Stimulated activated naive CD8-positive, alpha-beta T cell treated with anti-CD3 and anti-CD28 coated beads, Interleukin-15, Interleukin-2, amounts not matched to agents 100 ng/mL and 50 ng/mL, for 24 hours (primary cell): ENCODE measurements around the gene CDHR4.
A peak's percentile ranks its signal among the peaks of the same experiment; 100 is the strongest.
"Not testable (repeated sequence)": the region's sequence is repeated elsewhere in the genome, so short reads cannot be mapped to it uniquely, and the experiment has no call there.

Experiments used
- H3K27ac Mint-ChIP-seq: one replicate; pipeline ENCODE4 v1.8.0; 2021; ENCODE audit warnings: mild to moderate bottlenecking, mixed read lengths
- H3K27me3 Mint-ChIP-seq: one replicate; pipeline ENCODE4 v1.8.0; 2021; ENCODE audit warnings: mixed read lengths
- H3K36me3 Mint-ChIP-seq: one replicate; pipeline ENCODE4 v1.8.0; 2021; ENCODE audit warnings: low read depth, mixed read lengths
- H3K4me1 Mint-ChIP-seq: one replicate; pipeline ENCODE4 v1.8.0; 2021; ENCODE audit warnings: low read depth, mixed read lengths
- H3K4me3 Mint-ChIP-seq: one replicate; pipeline ENCODE4 v1.8.0; 2021; ENCODE audit warnings: mild to moderate bottlenecking, mixed read lengths
- H3K9me3 Mint-ChIP-seq: one replicate; pipeline ENCODE4 v1.8.0; 2021; ENCODE audit warnings: mixed read lengths

The CDHR4 gene

DNA sequence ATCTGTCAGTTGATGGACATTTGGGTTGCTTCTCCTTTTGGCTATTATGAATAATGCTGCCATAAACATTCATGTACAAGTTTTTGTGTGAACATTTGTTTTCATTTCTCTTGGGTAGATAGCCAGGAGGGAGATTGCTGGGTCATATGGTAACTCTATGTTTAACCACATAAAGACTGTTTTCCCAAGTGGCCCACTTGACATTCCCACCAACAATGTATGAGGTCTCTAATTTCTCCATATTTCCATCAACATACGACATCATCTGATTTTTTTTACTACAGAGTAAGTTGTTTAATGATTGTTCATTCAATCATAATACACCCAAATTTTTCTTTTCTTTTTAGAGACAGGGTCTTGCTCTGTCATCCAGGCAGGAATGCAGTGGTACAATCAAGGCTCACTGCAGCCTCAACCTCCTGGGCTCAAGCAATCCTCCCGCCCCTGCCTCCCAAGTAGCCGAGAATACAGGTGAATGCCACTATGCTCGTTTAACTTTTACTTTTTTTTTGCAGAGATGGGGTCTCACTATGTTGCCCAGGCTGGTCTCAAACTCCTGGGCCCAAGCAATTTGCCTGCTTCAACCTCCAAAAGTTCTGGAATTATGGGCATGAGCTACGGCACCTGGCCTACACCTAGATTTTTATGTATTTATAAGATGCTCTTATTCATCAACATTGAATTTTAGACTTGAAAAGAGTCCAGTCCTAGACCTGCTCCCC, 20.2 kb downstream of the CDHR4 start:
- Mint-ChIP-seq H3K9me3 (no peaks in the 10 kb centered on the region), H3K36me3 (peaks cover 28% of the 10 kb centered on the region), H3K27me3 (no peaks in the 10 kb centered on the region), H3K4me1 (peaks cover 43% of the 10 kb centered on the region), H3K4me3 (no peak overlapping the region), H3K27ac (no peak overlapping the region)

DNA sequence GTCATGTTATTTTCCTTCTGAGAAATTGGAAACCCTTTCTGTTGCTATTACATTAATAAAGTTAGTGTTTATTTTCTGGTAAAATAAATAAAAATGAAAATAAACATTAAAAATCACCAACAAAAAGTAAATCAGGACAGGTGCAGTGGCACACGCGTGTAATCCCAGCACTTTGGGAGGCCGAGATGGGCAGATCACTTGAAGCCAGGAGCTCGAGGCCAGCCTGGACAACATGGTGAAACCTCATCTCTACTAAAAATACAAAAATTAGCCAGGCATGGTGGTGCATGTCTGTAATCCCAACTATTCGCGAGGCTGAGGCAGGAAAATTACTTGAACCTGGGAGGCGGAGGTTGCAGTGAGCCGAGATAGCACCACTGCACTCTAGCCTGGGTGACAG, 23.6 kb downstream of the CDHR4 start:
- H3K27me3 Mint-ChIP-seq, H3K9me3 Mint-ChIP-seq, H3K4me3 Mint-ChIP-seq, H3K27ac Mint-ChIP-seq: not testable (repeated sequence)
- peaks cover 19% of the 10 kb centered on the region for H3K36me3 Mint-ChIP-seq
- peaks cover 35% of the 10 kb centered on the region for H3K4me1 Mint-ChIP-seq

DNA sequence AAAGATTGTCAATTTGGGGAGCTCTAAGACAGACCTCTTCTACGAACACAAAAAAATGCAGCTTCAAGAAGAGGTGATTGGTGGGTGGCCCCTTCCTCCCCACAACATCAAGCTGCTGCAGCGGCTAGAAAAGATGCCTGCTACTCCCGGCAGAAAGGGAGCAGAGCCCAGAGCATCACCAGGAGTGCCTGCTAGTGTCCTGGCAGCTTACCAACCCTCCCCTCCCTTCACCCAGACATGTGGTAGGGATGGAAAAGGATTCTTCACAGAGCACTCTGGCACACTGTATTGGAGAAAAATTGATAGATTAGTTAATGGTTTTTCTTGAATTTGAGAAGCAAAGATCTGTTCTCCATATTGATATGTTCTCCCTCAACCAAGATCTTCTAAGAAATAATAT, 24.1 kb downstream of the CDHR4 start:
- Mint-ChIP-seq H3K36me3 (peaks cover 19% of the 10 kb centered on the region), H3K27ac (no peak overlapping the region), H3K4me1 (peaks cover 33% of the 10 kb centered on the region), H3K27me3 (no peaks in the 10 kb centered on the region), H3K4me3 (no peak overlapping the region), H3K9me3 (no peaks in the 10 kb centered on the region)

DNA sequence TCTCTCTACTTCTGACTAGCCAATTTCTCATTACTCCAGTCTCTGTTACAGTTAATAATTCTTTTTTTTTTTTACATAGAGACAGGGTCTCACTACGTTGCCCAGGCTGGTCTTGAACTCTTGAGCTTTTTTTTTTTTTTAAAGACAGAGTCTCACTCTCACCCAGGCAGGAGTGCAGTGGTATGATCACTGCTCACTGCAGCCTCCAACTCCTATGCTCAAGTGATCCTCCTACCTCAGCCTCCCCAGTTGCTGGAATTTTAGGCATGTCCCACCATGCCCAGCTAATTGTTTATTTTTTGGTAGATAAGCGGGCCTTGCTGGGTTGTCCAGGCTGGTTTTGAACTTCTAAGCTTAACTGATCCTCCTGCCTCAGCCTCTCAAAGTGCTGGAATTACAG, 27.0 kb downstream of the CDHR4 start:
- Mint-ChIP-seq H3K9me3 (no peaks in the 10 kb centered on the region), H3K4me3 (no peak overlapping the region), H3K4me1 (peaks cover 40% of the 10 kb centered on the region), H3K27me3 (no peaks in the 10 kb centered on the region), H3K27ac (no peak overlapping the region), H3K36me3 (peaks cover 21% of the 10 kb centered on the region)

GRCh38 chr3:49771340-49771938, 28.2 kb downstream of the CDHR4 start:
- no peaks in the 10 kb centered on the region for H3K9me3 Mint-ChIP-seq
- H3K27me3 Mint-ChIP-seq = no peaks in the 10 kb centered on the region
- H3K4me1 Mint-ChIP-seq = peaks cover 36% of the 10 kb centered on the region
- H3K4me3 Mint-ChIP-seq = no peak overlapping the region
- peaks cover 16% of the 10 kb centered on the region for H3K36me3 Mint-ChIP-seq
- no peak overlapping the region for H3K27ac Mint-ChIP-seq

DNA sequence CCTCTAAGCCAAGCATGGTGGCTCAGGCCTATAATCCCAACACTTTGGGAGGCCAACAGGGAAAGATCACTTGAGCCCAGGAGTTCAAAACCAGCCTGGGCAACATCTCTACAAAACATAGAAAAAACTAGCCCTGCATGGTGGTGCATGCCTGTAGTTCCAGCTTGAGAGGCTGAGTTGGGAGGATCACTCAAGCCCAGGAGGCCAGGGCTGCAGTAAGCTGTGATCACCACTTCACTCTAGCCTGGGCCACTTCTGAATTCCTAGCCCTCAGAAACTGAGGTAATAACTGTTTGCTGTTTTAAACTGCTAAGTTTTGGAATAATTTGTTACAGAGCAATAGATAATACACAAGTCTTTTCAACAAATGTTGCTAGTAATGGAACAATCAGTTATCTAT, 29.7 kb downstream of the CDHR4 start:
- Mint-ChIP-seq H3K4me1 (peaks cover 36% of the 10 kb centered on the region), H3K27me3 (no peaks in the 10 kb centered on the region), H3K27ac (no peak overlapping the region), H3K36me3 (peaks cover 17% of the 10 kb centered on the region), H3K9me3 (no peaks in the 10 kb centered on the region), H3K4me3 (no peak overlapping the region)

- H3K4me3 Mint-ChIP-seq = no peak overlapping the region
- no peak overlapping the region for H3K27ac Mint-ChIP-seq
- no peaks in the 10 kb centered on the region for H3K27me3 Mint-ChIP-seq
- H3K4me1 Mint-ChIP-seq = peaks cover 32% of the 10 kb centered on the region
- peaks cover 22% of the 10 kb centered on the region for H3K36me3 Mint-ChIP-seq
- no peaks in the 10 kb centered on the region for H3K9me3 Mint-ChIP-seq
Measured at GRCh38 chr3:49769286-49769915, 30.3 kb downstream of the CDHR4 start.

GRCh38 chr3:49763981-49764380, 35.7 kb downstream of the CDHR4 start:
- Mint-ChIP-seq H3K4me3 (no peak overlapping the region), H3K36me3 (peaks cover 15% of the 10 kb centered on the region), H3K4me1 (peaks cover 12% of the 10 kb centered on the region), H3K27ac (no peak overlapping the region), H3K9me3 (no peaks in the 10 kb centered on the region), H3K27me3 (no peaks in the 10 kb centered on the region)

DNA sequence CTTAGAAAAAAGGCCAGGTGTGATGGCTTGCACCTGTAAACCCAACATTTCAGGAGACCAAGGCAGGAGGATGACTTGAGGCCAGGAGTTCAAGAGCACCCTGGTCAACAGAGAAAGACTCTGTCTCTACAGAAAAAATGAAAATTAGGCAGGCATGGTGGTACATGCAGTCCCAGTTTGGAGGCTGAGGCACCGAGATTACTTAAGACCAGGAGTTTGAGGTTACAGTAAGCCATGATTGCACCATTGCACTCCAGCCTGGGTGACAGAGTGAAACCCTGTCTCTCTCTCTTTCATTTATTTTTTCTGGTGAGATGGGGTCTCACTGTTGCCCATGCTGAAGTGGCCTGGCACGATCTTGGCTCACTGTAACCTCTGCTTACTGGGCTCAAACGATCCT, 38.0 kb downstream of the CDHR4 start:
- Mint-ChIP-seq H3K27me3 (no peaks in the 10 kb centered on the region), H3K4me1 (peaks cover 11% of the 10 kb centered on the region), H3K27ac (no peak overlapping the region), H3K9me3 (no peaks in the 10 kb centered on the region), H3K4me3 (no peak overlapping the region), H3K36me3 (peaks cover 6% of the 10 kb centered on the region)

DNA sequence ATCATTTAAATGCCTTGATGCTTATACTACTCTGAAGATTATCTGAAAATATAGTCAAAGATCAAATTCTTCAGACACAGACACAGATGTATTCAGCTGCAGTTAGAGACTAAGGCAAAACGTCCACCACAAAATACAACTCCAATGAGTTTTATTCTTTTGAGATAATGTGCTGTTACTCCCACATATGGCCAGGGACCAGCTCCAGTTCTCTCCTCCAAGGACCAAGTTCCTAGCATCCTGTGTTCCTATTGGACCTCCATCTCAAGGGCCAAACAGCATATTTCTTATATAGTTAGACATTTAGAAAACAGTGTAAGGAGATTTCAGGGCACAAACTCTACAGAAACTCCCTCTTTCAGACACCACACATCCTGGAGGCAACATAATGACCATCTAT, 40.4 kb downstream of the CDHR4 start:
- Mint-ChIP-seq H3K4me1 (peaks cover 22% of the 10 kb centered on the region), H3K27me3 (no peaks in the 10 kb centered on the region), H3K36me3 (no peaks in the 10 kb centered on the region), H3K4me3 (no peak overlapping the region), H3K27ac (peak overlapping the region; percentile 13), H3K9me3 (no peaks in the 10 kb centered on the region)

GRCh38 chr3:49757197-49757596, 42.5 kb downstream of the CDHR4 start:
- Mint-ChIP-seq H3K4me3 (no peak overlapping the region), H3K36me3 (peaks cover 4% of the 10 kb centered on the region), H3K4me1 (peaks cover 24% of the 10 kb centered on the region), H3K9me3 (no peaks in the 10 kb centered on the region), H3K27me3 (no peaks in the 10 kb centered on the region), H3K27ac (peak overlapping the region; percentile 37)

DNA sequence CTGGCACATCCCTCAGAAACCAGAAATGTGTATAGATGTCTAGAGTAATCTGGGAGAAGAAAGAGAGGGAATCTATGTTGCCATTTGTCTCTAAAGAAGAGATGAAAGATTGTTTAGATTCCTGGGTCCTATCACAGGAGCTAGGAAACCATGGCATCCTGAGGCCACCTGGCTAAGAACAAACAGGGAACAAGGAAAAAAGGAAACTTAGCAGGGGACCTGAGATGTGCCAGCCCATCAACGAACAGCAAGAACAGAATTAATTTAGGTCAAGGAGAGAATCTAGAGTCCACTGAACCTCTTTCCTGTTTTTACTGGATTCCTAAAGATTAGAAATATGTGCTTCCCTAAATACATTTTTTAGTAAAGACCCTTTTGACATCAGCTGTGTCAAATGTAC, 43.6 kb downstream of the CDHR4 start:
- H3K9me3 Mint-ChIP-seq = no peaks in the 10 kb centered on the region
- H3K27ac Mint-ChIP-seq = no peak overlapping the region
- H3K27me3 Mint-ChIP-seq = no peaks in the 10 kb centered on the region
- peaks cover 24% of the 10 kb centered on the region for H3K4me1 Mint-ChIP-seq
- peaks cover 4% of the 10 kb centered on the region for H3K36me3 Mint-ChIP-seq
- no peak overlapping the region for H3K4me3 Mint-ChIP-seq

DNA sequence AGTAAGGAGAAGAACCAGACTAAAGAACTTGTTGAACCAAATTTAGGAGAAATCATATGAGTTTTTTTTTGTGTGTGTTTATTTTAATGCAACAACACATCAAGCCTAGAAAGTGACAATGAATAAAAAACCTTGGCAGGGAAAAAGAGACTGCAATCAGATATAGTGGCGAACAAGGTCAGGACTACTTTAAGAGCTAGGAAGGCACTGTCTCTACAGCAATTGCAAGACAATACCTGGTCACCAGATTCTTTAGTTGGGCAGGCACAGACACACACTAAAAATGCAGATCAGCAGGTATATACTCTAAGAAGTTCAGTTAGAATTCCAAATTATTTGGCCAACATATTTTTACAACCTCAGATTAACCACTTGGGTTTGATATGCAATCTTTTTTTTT, 45.1 kb downstream of the CDHR4 start:
- H3K4me1 Mint-ChIP-seq = peaks cover 23% of the 10 kb centered on the region
- no peak overlapping the region for H3K4me3 Mint-ChIP-seq
- H3K36me3 Mint-ChIP-seq = peaks cover 8% of the 10 kb centered on the region
- no peaks in the 10 kb centered on the region for H3K9me3 Mint-ChIP-seq
- H3K27ac Mint-ChIP-seq = no peak overlapping the region
- H3K27me3 Mint-ChIP-seq = no peaks in the 10 kb centered on the region

DNA sequence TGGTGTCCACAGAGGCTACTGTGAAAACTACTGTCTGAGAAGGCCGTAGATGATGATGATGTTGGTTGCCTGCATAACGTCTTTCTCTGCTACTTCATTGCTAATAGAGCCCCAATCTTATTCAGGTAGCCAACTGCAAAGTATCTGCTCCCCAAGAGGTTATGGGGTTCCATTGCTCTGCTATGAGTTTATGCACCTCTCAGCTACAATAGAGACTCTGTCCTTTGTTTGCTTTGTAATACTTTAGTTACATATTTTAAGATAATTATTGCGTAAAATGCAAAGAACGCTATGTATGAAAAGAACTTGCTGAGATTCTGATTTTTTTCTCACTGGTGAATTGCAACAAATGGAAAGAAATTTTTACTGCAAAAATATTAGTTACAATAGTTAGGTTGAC, 48.2 kb downstream of the CDHR4 start:
- Mint-ChIP-seq H3K27ac (no peak overlapping the region), H3K4me3 (no peak overlapping the region), H3K9me3 (no peaks in the 10 kb centered on the region), H3K4me1 (peaks cover 13% of the 10 kb centered on the region), H3K27me3 (no peaks in the 10 kb centered on the region), H3K36me3 (peaks cover 25% of the 10 kb centered on the region)

GRCh38 chr3:49750056-49750455, 49.6 kb downstream of the CDHR4 start:
- H3K36me3 Mint-ChIP-seq = peaks cover 34% of the 10 kb centered on the region
- no peak overlapping the region for H3K27ac Mint-ChIP-seq
- H3K4me3 Mint-ChIP-seq = no peak overlapping the region
- peaks cover 5% of the 10 kb centered on the region for H3K4me1 Mint-ChIP-seq
- no peaks in the 10 kb centered on the region for H3K9me3 Mint-ChIP-seq
- no peaks in the 10 kb centered on the region for H3K27me3 Mint-ChIP-seq
